ENCODE results near the gene PPP6C.
"Not testable (repeated sequence)": the region's sequence is repeated elsewhere in the genome, so short reads cannot be mapped to it uniquely, and the experiment has no call there.

PPP6C gene

DNA sequence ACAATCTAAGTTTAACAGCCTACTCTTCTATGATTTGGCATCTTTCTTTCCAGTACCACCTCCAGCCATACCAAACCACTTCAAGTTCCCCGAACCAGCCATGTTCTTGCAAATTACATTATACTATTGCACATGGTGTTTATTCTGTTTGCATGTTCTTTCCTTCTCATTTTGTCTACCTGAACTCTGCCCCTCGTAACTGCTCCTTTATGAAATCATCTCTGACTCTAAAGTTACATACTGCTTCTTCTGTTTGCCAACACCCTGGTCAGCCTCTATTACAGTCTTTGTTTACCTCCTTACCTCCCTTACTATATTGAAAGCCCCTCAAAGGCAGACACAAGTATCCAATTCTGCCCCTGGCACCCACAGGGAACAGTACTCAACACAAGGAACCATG lies 6.0 kb downstream of the PPP6C start:
- ChIA-PET POLR2A (no interaction called here), CTCF (interaction anchor here (1.9 kb wide), 1 partner anchor 16 kb away, joined by 4 read pairs; no protein-coding TSS in a partner anchor)
- no peak for DNase-seq
- Histone ChIP-seq H3K27me3 (replicated peaks in 2 of 5; ENCODE audit: control insufficient read depth in 4 of 5, insufficient read depth in 5 of 5, low read length in 4 of 5) (no peaks in the 10 kb centered on the region), H3K9me3 (ENCODE audit: control extremely low read depth in 1 of 5, control insufficient read depth in 4 of 5, insufficient read depth in 2 of 5, low read depth in 1 of 5, low read length in 4 of 5) (no peaks in the 10 kb centered on the region), H3K27ac (ENCODE audit: insufficient read depth in 1 of 2, low read depth in 1 of 2, low read length in 2 of 2, poor library complexity in 1 of 2, severe bottlenecking in 2 of 2) (no peak overlapping the region), H3K36me3 (ENCODE audit: control insufficient read depth in 4 of 4, insufficient read depth in 4 of 4, low read length in 3 of 4) (peaks cover 0 to 6% (median 3%) of the 10 kb centered on the region in 4 experiments), H3K4me3 (ENCODE audit: control insufficient read depth in 1 of 7, extremely low read depth in 1 of 7, insufficient read depth in 4 of 7, low read depth in 2 of 7, low read length in 6 of 7) (no peak overlapping the region), H3K4me1 (ENCODE audit: control extremely low read depth in 1 of 4, control insufficient read depth in 4 of 4, insufficient read depth in 4 of 4, low read length in 3 of 4) (peaks cover 0 to 16% (median 11%) of the 10 kb centered on the region in 4 experiments)
- 100% methylated on average over 1 of the region's 2 CpGs for WGBS (ENCODE audit: insufficient coverage)

DNA sequence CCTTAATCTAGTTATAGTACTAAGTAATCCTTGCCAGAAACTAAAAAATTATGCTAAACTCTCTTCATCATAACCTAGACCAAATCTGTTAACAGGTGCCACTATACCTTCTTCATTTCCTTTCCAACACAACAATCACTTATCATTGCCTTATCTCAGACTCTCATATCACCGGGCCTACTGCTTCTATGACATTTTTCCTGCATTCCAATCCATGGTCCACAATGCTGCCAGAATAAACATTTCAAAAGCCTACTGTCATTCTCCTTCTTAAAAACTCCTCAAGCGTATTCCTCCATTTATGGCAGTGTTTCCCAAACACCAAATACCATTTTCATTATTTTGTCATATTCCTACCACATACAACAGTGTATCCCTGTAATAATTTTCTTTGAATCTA lies 6.5 kb downstream of the PPP6C start:
- H3K27me3 ChIP-seq (replicated peaks in 2 of 5; ENCODE audit: control insufficient read depth in 4 of 5, insufficient read depth in 5 of 5, low read length in 4 of 5): no peaks in the 10 kb centered on the region
- CTCF ChIA-PET: interaction anchor here (1.9 kb wide), 1 partner anchor 15 kb away, joined by 4 read pairs; no protein-coding TSS in a partner anchor
- H3K36me3 ChIP-seq (ENCODE audit: control insufficient read depth in 4 of 4, insufficient read depth in 4 of 4, low read length in 3 of 4): peaks cover 0 to 6% (median 4%) of the 10 kb centered on the region in 4 experiments
- DNase-seq: no peak
- no peaks in the 10 kb centered on the region for H3K9me3 ChIP-seq (ENCODE audit: control extremely low read depth in 1 of 5, control insufficient read depth in 4 of 5, insufficient read depth in 2 of 5, low read depth in 1 of 5, low read length in 4 of 5)
- no peak overlapping the region for H3K4me3 ChIP-seq (ENCODE audit: control insufficient read depth in 1 of 7, extremely low read depth in 1 of 7, insufficient read depth in 4 of 7, low read depth in 2 of 7, low read length in 6 of 7)
- POLR2A ChIA-PET: no interaction called here
- WGBS (ENCODE audit: insufficient coverage): 75% methylated on average over 1 of the region's 2 CpGs
- H3K4me1 ChIP-seq (ENCODE audit: control extremely low read depth in 1 of 4, control insufficient read depth in 4 of 4, insufficient read depth in 4 of 4, low read length in 3 of 4): peaks cover 0 to 11% (median 7%) of the 10 kb centered on the region in 4 experiments
- no peak overlapping the region for H3K27ac ChIP-seq (ENCODE audit: insufficient read depth in 1 of 2, low read depth in 1 of 2, low read length in 2 of 2, poor library complexity in 1 of 2, severe bottlenecking in 2 of 2)

DNA sequence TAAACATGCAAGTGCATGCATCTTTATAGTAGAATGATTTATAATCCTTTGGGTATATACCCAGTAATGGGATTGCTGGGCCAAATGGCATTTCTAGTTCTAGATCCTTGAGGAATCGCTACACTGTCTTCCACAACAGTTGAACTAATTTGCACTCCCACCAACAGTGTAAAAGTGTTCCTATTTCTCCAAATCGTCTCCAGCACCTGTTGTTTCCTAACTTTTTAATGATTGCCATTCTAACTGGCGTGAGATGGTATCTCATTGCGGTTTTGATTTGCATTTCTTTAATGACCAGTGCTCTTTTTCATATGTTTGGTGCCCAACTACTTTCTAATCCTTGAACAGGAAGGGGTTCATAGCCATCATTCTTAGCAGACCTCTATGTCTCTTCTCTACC lies 7.8 kb downstream of the PPP6C start:
- H3K27me3 ChIP-seq (replicated peaks in 2 of 5; ENCODE audit: control insufficient read depth in 4 of 5, insufficient read depth in 5 of 5, low read length in 4 of 5); H3K4me1 ChIP-seq (ENCODE audit: control extremely low read depth in 1 of 4, control insufficient read depth in 4 of 4, insufficient read depth in 4 of 4, low read length in 3 of 4); H3K27ac ChIP-seq (ENCODE audit: insufficient read depth in 1 of 2, low read depth in 1 of 2, low read length in 2 of 2, poor library complexity in 1 of 2, severe bottlenecking in 2 of 2); H3K4me3 ChIP-seq (ENCODE audit: control insufficient read depth in 1 of 7, extremely low read depth in 1 of 7, insufficient read depth in 4 of 7, low read depth in 2 of 7, low read length in 6 of 7); H3K36me3 ChIP-seq (ENCODE audit: control insufficient read depth in 4 of 4, insufficient read depth in 4 of 4, low read length in 3 of 4); H3K9me3 ChIP-seq (ENCODE audit: control extremely low read depth in 1 of 5, control insufficient read depth in 4 of 5, insufficient read depth in 2 of 5, low read depth in 1 of 5, low read length in 4 of 5); DNase-seq: not testable (repeated sequence)
- ChIA-PET CTCF (interaction anchor here (1.9 kb wide), 1 partner anchor 14 kb away, joined by 4 read pairs; no protein-coding TSS in a partner anchor), POLR2A (interaction anchor here (0.8 kb wide), 1 partner anchor 53 kb away, joined by 5 read pairs; no protein-coding TSS in a partner anchor)
- 89% methylated on average over 4 of the region's 4 CpGs for WGBS (ENCODE audit: insufficient coverage)

DNA sequence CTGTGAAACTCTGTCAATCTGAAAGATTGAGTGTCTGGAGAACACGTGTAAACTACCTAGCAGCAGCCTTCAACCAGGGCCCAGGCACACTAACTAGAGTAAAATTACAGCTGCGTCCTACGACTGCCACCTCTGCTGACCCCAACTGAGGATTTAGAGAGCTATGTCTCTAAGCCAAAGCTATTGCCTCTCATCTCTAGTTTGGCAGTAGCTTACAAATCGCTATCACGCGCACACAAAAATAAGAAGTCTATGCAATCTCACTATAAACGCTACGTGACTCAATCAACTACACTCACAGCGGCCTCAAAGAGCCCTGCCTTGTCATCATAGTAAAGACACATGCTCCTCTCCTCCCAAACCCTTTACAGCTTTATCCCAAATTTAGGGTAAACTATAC lies 8.7 kb downstream of the PPP6C start:
- POLR2A ChIA-PET: no interaction called here
- 97% methylated on average over 9 of the region's 9 CpGs for WGBS (ENCODE audit: insufficient coverage)

DNA sequence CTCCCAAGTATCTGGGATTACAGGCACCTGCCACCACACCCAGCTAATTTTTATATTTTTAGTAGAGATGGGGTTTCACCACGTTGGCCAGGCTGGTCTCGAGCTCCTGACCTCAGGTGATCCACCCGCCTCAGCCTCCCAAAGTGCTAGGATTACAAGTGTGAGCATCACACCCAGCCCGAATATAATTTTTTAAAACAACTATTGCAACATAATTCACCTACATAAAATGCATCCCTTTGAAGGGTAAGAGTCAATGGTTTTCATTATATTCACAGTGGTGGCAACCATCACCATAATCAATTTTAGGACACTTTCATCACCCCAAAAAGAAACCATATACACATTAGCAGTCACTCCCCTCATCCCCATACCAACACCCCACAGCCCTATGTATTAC lies 9.8 kb downstream of the PPP6C start:
- H3K4me3 ChIP-seq (ENCODE audit: control insufficient read depth in 1 of 7, extremely low read depth in 1 of 7, insufficient read depth in 4 of 7, low read depth in 2 of 7, low read length in 6 of 7); H3K27me3 ChIP-seq (replicated peaks in 2 of 5; ENCODE audit: control insufficient read depth in 4 of 5, insufficient read depth in 5 of 5, low read length in 4 of 5); POLR2A ChIA-PET; H3K9me3 ChIP-seq (ENCODE audit: control extremely low read depth in 1 of 5, control insufficient read depth in 4 of 5, insufficient read depth in 2 of 5, low read depth in 1 of 5, low read length in 4 of 5); H3K36me3 ChIP-seq (ENCODE audit: control insufficient read depth in 4 of 4, insufficient read depth in 4 of 4, low read length in 3 of 4); DNase-seq; H3K4me1 ChIP-seq (ENCODE audit: control extremely low read depth in 1 of 4, control insufficient read depth in 4 of 4, insufficient read depth in 4 of 4, low read length in 3 of 4); CTCF ChIA-PET; H3K27ac ChIP-seq (ENCODE audit: insufficient read depth in 1 of 2, low read depth in 1 of 2, low read length in 2 of 2, poor library complexity in 1 of 2, severe bottlenecking in 2 of 2): not testable (repeated sequence)
- WGBS (ENCODE audit: insufficient coverage): no CpG with 5 or more reads among the region's 4 CpGs

More for the DNA sequence above, 8.7 kb downstream of the PPP6C start:
- no peak overlapping the region for H3K4me3 ChIP-seq (ENCODE audit: control insufficient read depth in 1 of 7, extremely low read depth in 1 of 7, insufficient read depth in 4 of 7, low read depth in 2 of 7, low read length in 6 of 7)
- H3K9me3 ChIP-seq (ENCODE audit: control extremely low read depth in 1 of 5, control insufficient read depth in 4 of 5, insufficient read depth in 2 of 5, low read depth in 1 of 5, low read length in 4 of 5): no peaks in the 10 kb centered on the region
- no peak for DNase-seq
- peaks cover 0 to 3% (median 0%) of the 10 kb centered on the region in 4 experiments for H3K4me1 ChIP-seq (ENCODE audit: control extremely low read depth in 1 of 4, control insufficient read depth in 4 of 4, insufficient read depth in 4 of 4, low read length in 3 of 4)
- no peaks in the 10 kb centered on the region for H3K27me3 ChIP-seq (replicated peaks in 2 of 5; ENCODE audit: control insufficient read depth in 4 of 5, insufficient read depth in 5 of 5, low read length in 4 of 5)
- CTCF ChIA-PET: no interaction called here
- no peak overlapping the region for H3K27ac ChIP-seq (ENCODE audit: insufficient read depth in 1 of 2, low read depth in 1 of 2, low read length in 2 of 2, poor library complexity in 1 of 2, severe bottlenecking in 2 of 2)
- H3K36me3 ChIP-seq (ENCODE audit: control insufficient read depth in 4 of 4, insufficient read depth in 4 of 4, low read length in 3 of 4): peaks cover 0 to 5% (median 4%) of the 10 kb centered on the region in 4 experiments

DNA sequence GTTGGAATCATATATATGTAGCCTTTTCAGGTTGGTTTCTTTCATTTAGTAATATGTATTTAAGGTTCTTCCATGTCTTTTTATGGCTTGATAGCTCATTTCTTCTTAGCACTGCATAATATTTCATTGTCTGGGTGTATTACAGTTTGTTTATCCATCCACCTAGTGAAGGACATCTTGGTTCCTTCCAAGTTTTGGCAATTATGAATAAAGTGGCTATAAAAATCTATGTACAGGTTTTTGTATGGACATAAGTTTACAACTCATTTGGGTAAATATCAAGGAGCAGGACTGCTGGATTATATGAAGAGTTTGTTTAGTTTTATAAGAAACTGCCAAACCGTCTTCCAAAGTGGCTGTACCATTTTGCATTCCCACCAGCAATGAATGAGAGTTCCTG lies 11.7 kb downstream of the PPP6C start:
- H3K36me3 ChIP-seq (ENCODE audit: control insufficient read depth in 4 of 4, insufficient read depth in 4 of 4, low read length in 3 of 4): peaks cover 0 to 7% (median 2%) of the 10 kb centered on the region in 4 experiments
- POLR2A ChIA-PET: no interaction called here
- CTCF ChIA-PET: no interaction called here
- no peak overlapping the region for H3K4me3 ChIP-seq (ENCODE audit: control insufficient read depth in 1 of 7, extremely low read depth in 1 of 7, insufficient read depth in 4 of 7, low read depth in 2 of 7, low read length in 6 of 7)
- peaks cover under 1 to 5% (median 2%) of the 10 kb centered on the region in 4 experiments for H3K4me1 ChIP-seq (ENCODE audit: control extremely low read depth in 1 of 4, control insufficient read depth in 4 of 4, insufficient read depth in 4 of 4, low read length in 3 of 4)
- H3K27ac ChIP-seq (ENCODE audit: insufficient read depth in 1 of 2, low read depth in 1 of 2, low read length in 2 of 2, poor library complexity in 1 of 2, severe bottlenecking in 2 of 2): no peak overlapping the region
- no peaks in the 10 kb centered on the region for H3K27me3 ChIP-seq (replicated peaks in 2 of 5; ENCODE audit: control insufficient read depth in 4 of 5, insufficient read depth in 5 of 5, low read length in 4 of 5)
- 100% methylated on average over 1 of the region's 1 CpG for WGBS (ENCODE audit: insufficient coverage)
- no peak for DNase-seq
- H3K9me3 ChIP-seq (ENCODE audit: control extremely low read depth in 1 of 5, control insufficient read depth in 4 of 5, insufficient read depth in 2 of 5, low read depth in 1 of 5, low read length in 4 of 5): no peaks in the 10 kb centered on the region

DNA sequence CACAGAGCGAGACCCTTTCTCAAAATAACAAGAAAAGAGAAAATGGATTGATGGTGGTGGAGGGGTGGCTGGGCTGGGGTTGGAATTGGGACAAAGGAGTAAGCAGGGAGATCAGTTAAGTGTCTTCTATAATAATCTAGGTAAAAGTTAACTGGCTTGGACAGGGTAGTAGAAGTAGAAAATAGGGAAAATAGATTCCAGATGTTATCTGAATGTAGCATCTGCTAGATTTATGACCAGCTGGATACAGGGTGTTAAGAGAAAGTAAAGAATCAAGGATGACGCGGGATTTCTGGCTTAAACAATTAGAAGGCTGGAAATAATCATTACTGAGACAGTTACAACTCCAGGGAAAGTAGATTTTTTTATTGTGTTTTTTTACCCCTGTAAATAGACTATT lies 13.0 kb downstream of the PPP6C start:
- DNase-seq: peak in 2 of 3 donors; percentile 37 to 43
- Histone ChIP-seq H3K4me3 (ENCODE audit: control insufficient read depth in 1 of 7, extremely low read depth in 1 of 7, insufficient read depth in 4 of 7, low read depth in 2 of 7, low read length in 6 of 7) (no peak overlapping the region), H3K36me3 (ENCODE audit: control insufficient read depth in 4 of 4, insufficient read depth in 4 of 4, low read length in 3 of 4) (peaks cover 0 to 7% (median 2%) of the 10 kb centered on the region in 4 experiments), H3K27ac (ENCODE audit: insufficient read depth in 1 of 2, low read depth in 1 of 2, low read length in 2 of 2, poor library complexity in 1 of 2, severe bottlenecking in 2 of 2) (no peak overlapping the region), H3K27me3 (replicated peaks in 2 of 5; ENCODE audit: control insufficient read depth in 4 of 5, insufficient read depth in 5 of 5, low read length in 4 of 5) (no peaks in the 10 kb centered on the region), H3K4me1 (ENCODE audit: control extremely low read depth in 1 of 4, control insufficient read depth in 4 of 4, insufficient read depth in 4 of 4, low read length in 3 of 4) (peaks cover 5 to 17% (median 11%) of the 10 kb centered on the region in 4 experiments), H3K9me3 (ENCODE audit: control extremely low read depth in 1 of 5, control insufficient read depth in 4 of 5, insufficient read depth in 2 of 5, low read depth in 1 of 5, low read length in 4 of 5) (no peaks in the 10 kb centered on the region)
- ChIA-PET CTCF (interaction anchor here (0.9 kb wide), 1 partner anchor 12 kb away, joined by 3 read pairs; no protein-coding TSS in a partner anchor), POLR2A (interaction anchor here (0.6 kb wide), 1 partner anchor 8 kb away, joined by 5 read pairs; no protein-coding TSS in a partner anchor)
- WGBS (ENCODE audit: insufficient coverage): no CpG with 5 or more reads among the region's 3 CpGs

Data from common myeloid progenitor, CD34-positive (primary cell).